GM12801 (cell line): ENCODE results near the gene SLC25A31.

ENCODE experiments used
- CTCF ChIP-seq: IDR thresholded peaks from one replicate; pipeline ENCODE4 v1.5.1; 2011; ENCODE audit warnings: control low read depth; ENCODE audit not compliant: insufficient read length; ENCODE audit errors: extremely low read depth

The SLC25A31 gene

GRCh38 chr4:127731406-127731805, 1.2 kb downstream of the SLC25A31 start:
- no peak for TF ChIP-seq CTCF

- no peak for TF ChIP-seq CTCF
These were observed 2.6 kb downstream of the SLC25A31 start for GRCh38 chr4:127732623-127733328.

GRCh38 chr4:127734976-127735375, 4.8 kb downstream of the SLC25A31 start:
- no peak for TF ChIP-seq CTCF

- no peak for TF ChIP-seq CTCF
These were observed 7.1 kb downstream of the SLC25A31 start for GRCh38 chr4:127737295-127737694.

- no peak for TF ChIP-seq CTCF
These were observed 11.0 kb downstream of the SLC25A31 start for GRCh38 chr4:127741247-127741646.

GRCh38 chr4:127747883-127748282, 17.7 kb downstream of the SLC25A31 start:
- no peak for TF ChIP-seq CTCF

GRCh38 chr4:127748957-127749356, 18.8 kb downstream of the SLC25A31 start:
- no peak for TF ChIP-seq CTCF

GRCh38 chr4:127756906-127757305, 26.7 kb downstream of the SLC25A31 start:
- TF ChIP-seq CTCF, result no peak
